HepG2 (cell line): ENCODE data around the gene DDX39B. TPM values are rescaled to one million over a fixed set of nuclear protein-coding genes. Genes with fewer than 3 reads are reported as not detected.

Experiments
- CEBPG ChIP-seq: IDR thresholded peaks from 2 replicates; pipeline ENCODE4 v1.6.1; 2016
- ELF4 ChIP-seq: sonication (generic); formaldehyde crosslinking; IDR thresholded peaks from 2 replicates; pipeline ENCODE4 v1.5.0; 2020; ENCODE audit warnings: missing genetic modification reagents, mild to moderate bottlenecking, moderate library complexity, borderline replicate concordance
- MTF1 ChIP-seq: sonication (generic); formaldehyde crosslinking; IDR thresholded peaks from 2 replicates; pipeline ENCODE4 v1.5.0; 2020; ENCODE audit warnings: missing genetic modification reagents
- MXD4 ChIP-seq: IDR thresholded peaks from 2 replicates; pipeline ENCODE4 v1.6.1; 2016; ENCODE audit warnings: mild to moderate bottlenecking, missing biosample characterization, missing genetic modification reagents
- NFE2L2 ChIP-seq: fragments of 150-350 bp; IDR thresholded peaks from 2 replicates; pipeline ENCODE4 v1.6.1; 2014; ENCODE audit warnings: low read length
- NR2F6 ChIP-seq, 2 experiments: IDR thresholded peaks; 2 replicates each; pipeline ENCODE4 v1.6.1; 2016; ENCODE audit warnings: antibody characterized with exemption in 1 of 2, mild to moderate bottlenecking in 1 of 2
- PHF20 ChIP-seq: sonication (generic); formaldehyde crosslinking; IDR thresholded peaks from 2 replicates; pipeline ENCODE4 v1.5.0; 2020; ENCODE audit warnings: mild to moderate bottlenecking, missing genetic modification reagents
- POLR2G ChIP-seq: fragments of 200-400 bp; formaldehyde crosslinking; IDR thresholded peaks from 2 replicates; pipeline ENCODE4 v1.6.1; 2018; ENCODE audit warnings: mild to moderate bottlenecking, low read depth, low read length, moderate library complexity
- RAD21 ChIP-seq: fragments of 450-650 bp; formaldehyde crosslinking; IDR thresholded peaks from 2 replicates; pipeline ENCODE4 v1.5.0; 2020; ENCODE audit warnings: mild to moderate bottlenecking
- SP140L ChIP-seq: sonication (generic); formaldehyde crosslinking; IDR thresholded peaks from 2 replicates; pipeline ENCODE4 v1.4.0; 2020; ENCODE audit warnings: missing genetic modification reagents, borderline replicate concordance
- TARDBP ChIP-seq: sonication (generic); formaldehyde crosslinking; IDR thresholded peaks from 2 replicates; pipeline ENCODE4 v1.8.0; 2022; ENCODE audit warnings: mild to moderate bottlenecking, missing genetic modification reagents
- TOE1 ChIP-seq: sonication (generic); formaldehyde crosslinking; IDR thresholded peaks from 2 replicates; pipeline ENCODE4 v1.4.0; 2020; ENCODE audit warnings: mild to moderate bottlenecking, missing genetic modification reagents
- ZFY ChIP-seq: sonication (generic); formaldehyde crosslinking; IDR thresholded peaks from 2 replicates; pipeline ENCODE4 v1.4.0; 2020; ENCODE audit warnings: missing genetic modification reagents
- ZMYM3 ChIP-seq: sonication (generic); formaldehyde crosslinking; IDR thresholded peaks from 2 replicates; pipeline ENCODE4 v1.5.1; 2020; ENCODE audit warnings: mild to moderate bottlenecking, missing genetic modification reagents
- ZNF138 ChIP-seq: sonication (generic); formaldehyde crosslinking; IDR thresholded peaks from 2 replicates; pipeline ENCODE4 v1.5.0; 2020; ENCODE audit warnings: mild to moderate bottlenecking, low read depth, missing genetic modification reagents
- ZNF180 ChIP-seq: sonication (generic); formaldehyde crosslinking; IDR thresholded peaks from 2 replicates; pipeline ENCODE4 v1.4.0; 2020; ENCODE audit warnings: low read depth, missing genetic modification reagents, borderline replicate concordance
- ZNF24 ChIP-seq: fragments of 450-650 bp; IDR thresholded peaks from 2 replicates; pipeline ENCODE4 v1.6.1; 2017; ENCODE audit warnings: antibody characterized with exemption, mild to moderate bottlenecking
- ZNF333 ChIP-seq: sonication (generic); formaldehyde crosslinking; IDR thresholded peaks from 2 replicates; pipeline ENCODE4 v1.4.0; 2020; ENCODE audit warnings: mild to moderate bottlenecking, missing genetic modification reagents, borderline replicate concordance
- ZNF350 ChIP-seq: sonication (generic); formaldehyde crosslinking; IDR thresholded peaks from 2 replicates; pipeline ENCODE4 v1.4.0; 2020; ENCODE audit warnings: mild to moderate bottlenecking, low read depth, missing genetic modification reagents, borderline replicate concordance
- ZNF460 ChIP-seq: sonication (generic); formaldehyde crosslinking; IDR thresholded peaks from 2 replicates; pipeline ENCODE4 v1.5.1; 2020; ENCODE audit warnings: missing genetic modification reagents, mild to moderate bottlenecking, borderline replicate concordance
- ZNF7 ChIP-seq: IDR thresholded peaks from 2 replicates; pipeline ENCODE4 v1.6.1; 2016; ENCODE audit warnings: missing biosample characterization, missing genetic modification reagents
- ZNF773 ChIP-seq: sonication (generic); formaldehyde crosslinking; IDR thresholded peaks from 2 replicates; pipeline ENCODE4 v1.4.0; 2020; ENCODE audit warnings: missing genetic modification reagents, borderline replicate concordance
- ZSCAN22 ChIP-seq: sonication (generic); formaldehyde crosslinking; IDR thresholded peaks from 2 replicates; pipeline ENCODE4 v1.4.0; 2020; ENCODE audit warnings: mild to moderate bottlenecking, missing genetic modification reagents
- polyA plus RNA-seq, 8 experiments: library from polyadenylated mRNA; depleted of rRNA in 3 of 8; stranded (reverse) in 7 of 8; unstranded in 1 of 8; fragments of >200 nt; fragmentation: Illumina TruSeq in 4 of 8; extraction: Trizol in 4 of 8; gene quantifications; 2 replicates each; pipeline versions ENCODE4 v1.2.1 to v1.2.3, GENCODE V29; 2011 to 2016; ENCODE audit warnings: low read depth in 4 of 8, missing spikeins in 1 of 8, mixed read lengths in 1 of 8; ENCODE audit not compliant: insufficient read depth in 1 of 8
- total RNA-seq, 5 experiments: library from RNA; depleted of rRNA; stranded (reverse); fragments of >200 nt; fragmentation: Illumina TruSeq; extraction: Trizol; gene quantifications; 2 replicates each; pipeline ENCODE4 v1.2.3, GENCODE V29; 2016; ENCODE audit warnings: low read depth in 1 of 5
- TF ChIP-seq, protein P1 (sequence below): sonication (generic); formaldehyde crosslinking; IDR thresholded peaks from 2 replicates; pipeline ENCODE4 v1.5.0; 2020; ENCODE audit warnings: mild to moderate bottlenecking, missing genetic modification reagents
- TF ChIP-seq, protein P2 (sequence below): sonication (generic); formaldehyde crosslinking; IDR thresholded peaks from 2 replicates; pipeline ENCODE4 v1.5.0; 2020; ENCODE audit warnings: mild to moderate bottlenecking, missing genetic modification reagents, moderate library complexity
- TF ChIP-seq, protein P3 (sequence below): sonication (generic); formaldehyde crosslinking; IDR thresholded peaks from 2 replicates; pipeline ENCODE4 v1.4.0; 2020; ENCODE audit warnings: mild to moderate bottlenecking, missing genetic modification reagents

The DDX39B gene
- total and polyA plus RNA-seq, 2 of the 13 experiments (the other 11 are each of a cell fraction or from before 2014, with no cell fraction given): 570 to 678 TPM

DNA sequence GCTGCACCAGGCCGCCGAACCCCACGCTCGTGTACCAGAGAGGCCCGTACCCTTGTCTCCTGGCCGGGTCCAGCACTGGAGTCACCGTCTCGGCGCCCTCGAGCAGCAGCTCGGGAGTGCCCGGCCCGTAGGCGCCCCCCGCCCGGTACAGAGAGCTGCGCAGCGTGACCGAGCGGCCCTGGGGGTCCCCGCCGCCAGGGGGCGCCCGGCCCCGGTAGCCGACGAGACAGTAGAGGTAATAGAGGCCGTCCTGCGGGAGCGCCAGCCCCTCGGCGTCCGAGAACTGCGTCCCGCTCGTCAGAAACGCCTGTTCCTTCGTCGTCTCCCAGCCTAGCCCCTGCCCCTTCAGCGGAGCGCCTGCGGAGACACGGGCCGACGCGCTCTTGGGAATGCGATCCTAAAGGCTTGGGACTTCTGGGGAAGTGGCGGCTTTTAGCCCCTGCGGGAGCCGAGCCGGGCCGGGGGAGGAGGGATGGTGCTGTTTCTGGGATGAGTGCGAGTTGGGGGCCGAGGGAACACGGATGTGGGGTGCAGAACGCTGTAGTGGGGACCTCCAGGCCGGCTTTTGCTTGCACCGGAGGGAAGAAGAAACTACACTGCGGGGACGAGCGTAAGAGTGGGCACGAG lies 39.1 kb upstream of the DDX39B start (continued):
- TF ChIP-seq ZSCAN22 (CRISPR knock-in tag): no peak
- TF ChIP-seq NFE2L2: no peak
- no peak for TF ChIP-seq ELF4 (CRISPR knock-in tag)
- TF ChIP-seq PHF20 (CRISPR knock-in tag): peak; percentile 32
- TF ChIP-seq ZNF333: 0 out of 2 replicates have a peak, but pooled peaks have one; percentile 78
- TF ChIP-seq TOE1: no peak
- TF ChIP-seq, protein P1, sequence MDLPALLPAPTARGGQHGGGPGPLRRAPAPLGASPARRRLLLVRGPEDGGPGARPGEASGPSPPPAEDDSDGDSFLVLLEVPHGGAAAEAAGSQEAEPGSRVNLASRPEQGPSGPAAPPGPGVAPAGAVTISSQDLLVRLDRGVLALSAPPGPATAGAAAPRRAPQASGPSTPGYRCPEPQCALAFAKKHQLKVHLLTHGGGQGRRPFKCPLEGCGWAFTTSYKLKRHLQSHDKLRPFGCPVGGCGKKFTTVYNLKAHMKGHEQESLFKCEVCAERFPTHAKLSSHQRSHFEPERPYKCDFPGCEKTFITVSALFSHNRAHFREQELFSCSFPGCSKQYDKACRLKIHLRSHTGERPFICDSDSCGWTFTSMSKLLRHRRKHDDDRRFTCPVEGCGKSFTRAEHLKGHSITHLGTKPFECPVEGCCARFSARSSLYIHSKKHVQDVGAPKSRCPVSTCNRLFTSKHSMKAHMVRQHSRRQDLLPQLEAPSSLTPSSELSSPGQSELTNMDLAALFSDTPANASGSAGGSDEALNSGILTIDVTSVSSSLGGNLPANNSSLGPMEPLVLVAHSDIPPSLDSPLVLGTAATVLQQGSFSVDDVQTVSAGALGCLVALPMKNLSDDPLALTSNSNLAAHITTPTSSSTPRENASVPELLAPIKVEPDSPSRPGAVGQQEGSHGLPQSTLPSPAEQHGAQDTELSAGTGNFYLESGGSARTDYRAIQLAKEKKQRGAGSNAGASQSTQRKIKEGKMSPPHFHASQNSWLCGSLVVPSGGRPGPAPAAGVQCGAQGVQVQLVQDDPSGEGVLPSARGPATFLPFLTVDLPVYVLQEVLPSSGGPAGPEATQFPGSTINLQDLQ: peak; percentile 95
- peak; percentile 9; the same call in 1 of the 2 replicates for TF ChIP-seq NR2F6 (IDR thresholded peaks at IDR 0.05)
- 0 out of 2 replicates have a peak, but pooled peaks have one; percentile 9 for TF ChIP-seq NR2F6 (CRISPR knock-in tag; IDR thresholded peaks at IDR 0.05)
- peak; percentile 38; the same call in 1 of the 2 replicates for TF ChIP-seq ZMYM3 (CRISPR knock-in tag)
- peak; percentile 83; the same call in 1 of the 2 replicates for TF ChIP-seq ZNF350
- peak; percentile 36; the same call in 1 of the 2 replicates for TF ChIP-seq POLR2G
- TF ChIP-seq, protein P2, sequence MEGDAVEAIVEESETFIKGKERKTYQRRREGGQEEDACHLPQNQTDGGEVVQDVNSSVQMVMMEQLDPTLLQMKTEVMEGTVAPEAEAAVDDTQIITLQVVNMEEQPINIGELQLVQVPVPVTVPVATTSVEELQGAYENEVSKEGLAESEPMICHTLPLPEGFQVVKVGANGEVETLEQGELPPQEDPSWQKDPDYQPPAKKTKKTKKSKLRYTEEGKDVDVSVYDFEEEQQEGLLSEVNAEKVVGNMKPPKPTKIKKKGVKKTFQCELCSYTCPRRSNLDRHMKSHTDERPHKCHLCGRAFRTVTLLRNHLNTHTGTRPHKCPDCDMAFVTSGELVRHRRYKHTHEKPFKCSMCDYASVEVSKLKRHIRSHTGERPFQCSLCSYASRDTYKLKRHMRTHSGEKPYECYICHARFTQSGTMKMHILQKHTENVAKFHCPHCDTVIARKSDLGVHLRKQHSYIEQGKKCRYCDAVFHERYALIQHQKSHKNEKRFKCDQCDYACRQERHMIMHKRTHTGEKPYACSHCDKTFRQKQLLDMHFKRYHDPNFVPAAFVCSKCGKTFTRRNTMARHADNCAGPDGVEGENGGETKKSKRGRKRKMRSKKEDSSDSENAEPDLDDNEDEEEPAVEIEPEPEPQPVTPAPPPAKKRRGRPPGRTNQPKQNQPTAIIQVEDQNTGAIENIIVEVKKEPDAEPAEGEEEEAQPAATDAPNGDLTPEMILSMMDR: peak; percentile 95
- TF ChIP-seq ZNF7 (CRISPR knock-in tag): no peak
- no peak for TF ChIP-seq MTF1 (CRISPR knock-in tag)
- TF ChIP-seq ZNF180 (CRISPR knock-in tag): no peak
- TF ChIP-seq ZFY (CRISPR knock-in tag): peak; percentile 76
- TF ChIP-seq TARDBP (CRISPR knock-in tag): peak; percentile 55; the same call in 1 of the 2 replicates
- peak; percentile 57; the same call in 1 of the 2 replicates for TF ChIP-seq ZNF773 (CRISPR knock-in tag)
- TF ChIP-seq ZNF460: no peak
- TF ChIP-seq ZNF138 (CRISPR knock-in tag): no peak
- TF ChIP-seq MXD4 (CRISPR knock-in tag): 0 out of 2 replicates have a peak, but pooled peaks have one; percentile 45
- TF ChIP-seq CEBPG: no peak
- TF ChIP-seq ZNF24: no peak
- TF ChIP-seq, protein P3, sequence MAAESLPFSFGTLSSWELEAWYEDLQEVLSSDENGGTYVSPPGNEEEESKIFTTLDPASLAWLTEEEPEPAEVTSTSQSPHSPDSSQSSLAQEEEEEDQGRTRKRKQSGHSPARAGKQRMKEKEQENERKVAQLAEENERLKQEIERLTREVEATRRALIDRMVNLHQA: no peak
- no peak for TF ChIP-seq SP140L
- TF ChIP-seq RAD21 (CRISPR knock-in tag): peak; percentile 90
